H9 (cell line): ENCODE data around the gene LRRC36. TPM values are rescaled to one million over a fixed set of nuclear protein-coding genes. Genes with fewer than 3 reads are reported as not detected.

Experiments
- DNase-seq: peaks from one replicate; pipeline ENCODE4 v3.0.0-alpha.2; 2017
- H2AFZ ChIP-seq: one replicate; pipeline ENCODE4 v1.6.1; 2013; ENCODE audit warnings: mild to moderate bottlenecking, low read length, control low read depth, moderate library complexity
- H2AK5ac ChIP-seq: 2 replicates; pipeline ENCODE4 v1.6.1; 2013; ENCODE audit warnings: low read length, control low read depth, mixed read lengths; ENCODE audit not compliant: insufficient read length
- H2BK120ac ChIP-seq: one replicate; pipeline ENCODE4 v1.6.1; 2013; ENCODE audit warnings: low read depth, mild to moderate bottlenecking, low read length, control low read depth, inconsistent platforms; ENCODE audit not compliant: poor library complexity, severe bottlenecking
- H2BK12ac ChIP-seq: 2 replicates; pipeline ENCODE4 v1.6.1; 2013; ENCODE audit warnings: low read length, control low read depth, mixed read lengths, low read depth; ENCODE audit not compliant: insufficient read length
- H2BK15ac ChIP-seq: 2 replicates; pipeline ENCODE4 v1.6.1; 2013; ENCODE audit warnings: low read depth, low read length, control low read depth
- H2BK20ac ChIP-seq: one replicate; pipeline ENCODE4 v1.6.1; 2013; ENCODE audit warnings: low read depth, mild to moderate bottlenecking, low read length, control low read depth, inconsistent platforms; ENCODE audit not compliant: poor library complexity, severe bottlenecking
- H2BK5ac ChIP-seq: 2 replicates; pipeline ENCODE4 v1.6.1; 2013; ENCODE audit warnings: low read length, control low read depth, mixed read lengths; ENCODE audit not compliant: insufficient read length
- H3K14ac ChIP-seq: 2 replicates; pipeline ENCODE4 v1.6.1; 2013; ENCODE audit warnings: low read length, control low read depth; ENCODE audit not compliant: insufficient read depth
- H3K18ac ChIP-seq: 2 replicates; pipeline ENCODE4 v1.6.1; 2013; ENCODE audit warnings: low read depth, mild to moderate bottlenecking, mixed read lengths, low read length, control low read depth; ENCODE audit not compliant: insufficient read length
- H3K23ac ChIP-seq: 2 replicates; pipeline ENCODE4 v1.6.1; 2013; ENCODE audit warnings: low read length, control low read depth, mixed read lengths, low read depth; ENCODE audit not compliant: insufficient read length
- H3K23me2 ChIP-seq: 2 replicates; pipeline ENCODE4 v1.6.1; 2013; ENCODE audit warnings: low read depth, mild to moderate bottlenecking, mixed read lengths, low read length, control low read depth; ENCODE audit not compliant: insufficient read length, poor library complexity, severe bottlenecking
- H3K27ac ChIP-seq: 2 replicates; pipeline ENCODE4 v1.5.1; 2013; ENCODE audit warnings: low read length, control low read depth, mixed read lengths, low read depth; ENCODE audit not compliant: insufficient read length
- H3K27me3 ChIP-seq: 2 replicates; pipeline ENCODE4 v1.6.1; 2013; ENCODE audit warnings: low read length, control low read depth, inconsistent platforms; ENCODE audit not compliant: insufficient read depth
- H3K4ac ChIP-seq: 2 replicates; pipeline ENCODE4 v1.6.1; 2013; ENCODE audit warnings: low read depth, mild to moderate bottlenecking, control low read depth, inconsistent platforms, low read length, moderate library complexity
- H3K4me1 ChIP-seq: 2 replicates; pipeline ENCODE4 v1.6.1; 2013; ENCODE audit warnings: low read length, control low read depth, inconsistent platforms; ENCODE audit not compliant: insufficient read depth
- H3K4me2 ChIP-seq: 2 replicates; pipeline ENCODE4 v1.6.1; 2013; ENCODE audit warnings: low read length, control low read depth, mixed read lengths; ENCODE audit not compliant: insufficient read length, insufficient read depth
- H3K56ac ChIP-seq: 2 replicates; pipeline ENCODE4 v1.6.1; 2013; ENCODE audit warnings: low read depth, mild to moderate bottlenecking, mixed read lengths, low read length, control low read depth; ENCODE audit not compliant: insufficient read length
- H3K79me1 ChIP-seq: 2 replicates; pipeline ENCODE4 v1.6.1; 2013; ENCODE audit warnings: low read depth, mild to moderate bottlenecking, moderate library complexity, low read length, control low read depth, inconsistent platforms; ENCODE audit not compliant: insufficient read depth, poor library complexity, severe bottlenecking
- H3K79me2 ChIP-seq: 2 replicates; pipeline ENCODE4 v1.6.1; 2013; ENCODE audit warnings: low read length, control low read depth, inconsistent platforms; ENCODE audit not compliant: insufficient read depth
- H3K9ac ChIP-seq: 2 replicates; pipeline ENCODE4 v1.6.1; 2013; ENCODE audit warnings: low read length, control low read depth, mixed read lengths; ENCODE audit not compliant: insufficient read length; ENCODE audit errors: extremely low read depth
- H3K9me3 ChIP-seq: one replicate; pipeline ENCODE4 v1.6.1; 2013; ENCODE audit warnings: low read depth, low read length, inconsistent platforms; ENCODE audit not compliant: control insufficient read depth
- H3T11ph ChIP-seq: one replicate; pipeline ENCODE4 v1.6.1; 2013; ENCODE audit warnings: mild to moderate bottlenecking, low read length, control low read depth, inconsistent platforms
- H4K20me1 ChIP-seq: one replicate; pipeline ENCODE4 v1.6.1; 2013; ENCODE audit not compliant: control insufficient read depth, insufficient read length, insufficient read depth
- H4K5ac ChIP-seq: 2 replicates; pipeline ENCODE4 v1.6.1; 2013; ENCODE audit warnings: low read depth, mild to moderate bottlenecking, mixed read lengths, low read length, control low read depth; ENCODE audit not compliant: insufficient read length
- H4K8ac ChIP-seq: replicated peaks from 2 replicates; pipeline ENCODE4 v1.6.1; 2013; ENCODE audit warnings: low read length, control low read depth, mixed read lengths, low read depth; ENCODE audit not compliant: insufficient read length
- H4K91ac ChIP-seq: 2 replicates; pipeline ENCODE4 v1.6.1; 2013; ENCODE audit warnings: low read depth, mild to moderate bottlenecking, moderate library complexity, mixed read lengths, low read length, control low read depth; ENCODE audit not compliant: insufficient read length
- H3K27ac Mint-ChIP-seq, 3 experiments: 2 replicates in 2 of 3; 3 replicates in 1 of 3; pipeline ENCODE4 v1.8.0; 2020 to 2021; ENCODE audit warnings: mixed read lengths in 3 of 3, mild to moderate bottlenecking in 1 of 3, moderate library complexity in 1 of 3
- H3K27me3 Mint-ChIP-seq: 2 replicates; pipeline ENCODE4 v1.8.0; 2021; ENCODE audit warnings: low read depth, mild to moderate bottlenecking, moderate library complexity, mixed read lengths
- H3K36me3 Mint-ChIP-seq, 3 experiments: 2 replicates in 2 of 3; 3 replicates in 1 of 3; pipeline ENCODE4 v1.8.0; 2020 to 2021; ENCODE audit warnings: low read depth in 3 of 3, mixed read lengths in 3 of 3; ENCODE audit not compliant: insufficient read depth in 1 of 3
- H3K4me1 Mint-ChIP-seq, 2 experiments: 2 replicates each; pipeline ENCODE4 v1.8.0; 2020; ENCODE audit warnings: mixed read lengths in 2 of 2
- H3K4me3 Mint-ChIP-seq, 2 experiments: 2 replicates in 1 of 2; 3 replicates in 1 of 2; pipeline ENCODE4 v1.8.0; 2020 to 2021; ENCODE audit warnings: mild to moderate bottlenecking in 2 of 2, mixed read lengths in 2 of 2, moderate library complexity in 1 of 2
- H3K9me3 Mint-ChIP-seq, 2 experiments: 2 replicates in 1 of 2; 3 replicates in 1 of 2; pipeline ENCODE4 v1.8.0; 2020; ENCODE audit warnings: mild to moderate bottlenecking in 2 of 2, mixed read lengths in 2 of 2, moderate library complexity in 1 of 2
- CTCF ChIP-seq: fragments of 200-600 bp; sonication (generic); conservative IDR thresholded peaks from 3 replicates; pipeline ENCODE4 v1.8.0; 2021; ENCODE audit warnings: antibody characterized with exemption, mild to moderate bottlenecking
- WGBS: extraction: QIAGEN DNeasy Blood & Tissue Kit; methylation state at CpG from one replicate; pipeline ENCODE4 v1.1.7; 2013; ENCODE audit warnings: missing lambda C conversion rate, low lambda C conversion rate, mixed read lengths; ENCODE audit not compliant: insufficient read length; ENCODE audit errors: extremely low coverage; 5-methylcytosine and 5-hydroxymethylcytosine counted together
- total RNA-seq: library from RNA; stranded (reverse); gene quantifications from 2 replicates; pipeline ENCODE4 v1.2.1, GENCODE V29; 2021

Gene LRRC36
- total RNA-seq, 1 experiment from 2014 or later, result not detected

GRCh38 chr16:67431775-67432505, 105.3 kb downstream of the LRRC36 start:
- H4K5ac ChIP-seq, result no peak overlapping the region
- no peak overlapping the region for H2BK20ac ChIP-seq
- Mint-ChIP-seq H3K9me3 (no peaks in the 10 kb centered on the region), H3K27ac (peak overlapping the region; percentile 77 to 99 (median 83); a peak in 5 of 7 replicates), H3K36me3 (peaks cover 0 to 13% (median 9%) of the 10 kb centered on the region in 3 experiments; a peak in 5 of 7 replicates), H3K4me1 (peaks cover 51 to 52% of the 10 kb centered on the region in 2 experiments), H3K27me3 (peaks cover 16% of the 10 kb centered on the region), H3K4me3 (peak overlapping the region; percentile 74 to 89)
- no peak overlapping the region for H4K91ac ChIP-seq
- H3K79me2 ChIP-seq, result no peaks in the 10 kb centered on the region; the same call in 1 of the 2 replicates
- no peak overlapping the region for H3K56ac ChIP-seq
- H3K9ac ChIP-seq, result peak overlapping the region; percentile 55
- H2BK15ac ChIP-seq, result no peak overlapping the region
- no peak overlapping the region for H4K8ac ChIP-seq
- H3K4ac ChIP-seq, result no peak overlapping the region; the same call in 1 of the 2 replicates
- peak overlapping the region; percentile 58 for H3K4me2 ChIP-seq
- H3T11ph ChIP-seq, result no peak overlapping the region
- H3K14ac ChIP-seq, result peak overlapping the region; percentile 65; the same call in 1 of the 2 replicates
- H2BK5ac ChIP-seq, result no peak overlapping the region
- no peak overlapping the region for H2BK12ac ChIP-seq
- no peaks in the 10 kb centered on the region for H3K9me3 ChIP-seq
- WGBS, result no CpG with 5 or more reads among the region's 13 CpGs
- H3K23ac ChIP-seq, result no peak overlapping the region
- no peak overlapping the region for H2AFZ ChIP-seq
- H3K4me1 ChIP-seq, result peaks cover 10% of the 10 kb centered on the region; the same call in 1 of the 2 replicates
- peak; percentile 74 for DNase-seq
- no peak for TF ChIP-seq CTCF
- H3K27ac ChIP-seq, result no peak overlapping the region
- H2AK5ac ChIP-seq, result no peak overlapping the region
- peaks cover 17% of the 10 kb centered on the region for H3K23me2 ChIP-seq
- H4K20me1 ChIP-seq, result no peaks in the 10 kb centered on the region
- H3K27me3 ChIP-seq, result no peaks in the 10 kb centered on the region; the same call in 1 of the 2 replicates
- H2BK120ac ChIP-seq, result no peak overlapping the region
- H3K79me1 ChIP-seq, result no peaks in the 10 kb centered on the region
- peak overlapping the region; percentile 65 for H3K18ac ChIP-seq
